Vagina (tissue), 2 donors: ENCODE results near the gene ARHGAP24.

Source experiments
- POLR2A ChIP-seq, 2 donors: fragments of 450-650 bp; IDR thresholded peaks; one replicate each; pipeline ENCODE4 v1.6.1; 2017; ENCODE audit warnings: antibody characterized with exemption in 2 of 2, mild to moderate bottlenecking in 2 of 2, moderate library complexity in 2 of 2
- POLR2AphosphoS5 ChIP-seq, 2 donors: sonication (generic); formaldehyde crosslinking; IDR thresholded peaks; one replicate each; pipeline ENCODE4 v1.9.0; 2017; ENCODE audit warnings: antibody characterized with exemption in 2 of 2, mild to moderate bottlenecking in 2 of 2, low read depth in 1 of 2; ENCODE audit not compliant: insufficient read depth in 1 of 2
- TF ChIP-seq, protein P1 (sequence below), 3 experiments: fragments of 450-650 bp in 2 of 3; fragments of 200-600 bp in 1 of 3; sonication (generic) in 1 of 3; IDR thresholded peaks; one replicate each; pipeline ENCODE4 v1.5.1; 2017 to 2019; ENCODE audit warnings: antibody characterized with exemption in 3 of 3, mild to moderate bottlenecking in 2 of 3, moderate library complexity in 2 of 3

DNA sequence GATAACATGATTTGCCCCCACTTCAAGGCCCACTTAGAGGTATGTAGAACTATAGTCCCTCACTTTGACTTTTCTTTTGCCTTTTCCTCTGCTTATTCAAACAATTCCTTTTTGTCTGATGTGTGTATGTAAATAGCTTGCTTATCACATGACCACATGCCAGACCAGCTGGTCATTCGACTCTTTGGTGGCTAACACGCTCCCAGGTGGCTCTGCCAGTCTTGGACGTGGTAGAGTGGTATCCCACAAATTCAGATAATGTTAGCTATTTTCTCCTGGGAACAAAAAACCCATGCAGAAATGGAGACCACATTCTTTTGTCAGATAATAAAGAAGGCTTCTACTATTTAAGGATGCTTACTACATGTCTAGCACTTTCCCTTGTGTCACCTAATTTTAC, 47.9 kb downstream of the ARHGAP24 start:
- TF ChIP-seq, protein P1, sequence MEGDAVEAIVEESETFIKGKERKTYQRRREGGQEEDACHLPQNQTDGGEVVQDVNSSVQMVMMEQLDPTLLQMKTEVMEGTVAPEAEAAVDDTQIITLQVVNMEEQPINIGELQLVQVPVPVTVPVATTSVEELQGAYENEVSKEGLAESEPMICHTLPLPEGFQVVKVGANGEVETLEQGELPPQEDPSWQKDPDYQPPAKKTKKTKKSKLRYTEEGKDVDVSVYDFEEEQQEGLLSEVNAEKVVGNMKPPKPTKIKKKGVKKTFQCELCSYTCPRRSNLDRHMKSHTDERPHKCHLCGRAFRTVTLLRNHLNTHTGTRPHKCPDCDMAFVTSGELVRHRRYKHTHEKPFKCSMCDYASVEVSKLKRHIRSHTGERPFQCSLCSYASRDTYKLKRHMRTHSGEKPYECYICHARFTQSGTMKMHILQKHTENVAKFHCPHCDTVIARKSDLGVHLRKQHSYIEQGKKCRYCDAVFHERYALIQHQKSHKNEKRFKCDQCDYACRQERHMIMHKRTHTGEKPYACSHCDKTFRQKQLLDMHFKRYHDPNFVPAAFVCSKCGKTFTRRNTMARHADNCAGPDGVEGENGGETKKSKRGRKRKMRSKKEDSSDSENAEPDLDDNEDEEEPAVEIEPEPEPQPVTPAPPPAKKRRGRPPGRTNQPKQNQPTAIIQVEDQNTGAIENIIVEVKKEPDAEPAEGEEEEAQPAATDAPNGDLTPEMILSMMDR (IDR thresholded peaks at IDR 0.05), result no peak
- no peak for TF ChIP-seq POLR2AphosphoS5 (IDR thresholded peaks at IDR 0.05; ENCODE audit: insufficient read depth in 1 of 2, low read depth in 1 of 2)
- TF ChIP-seq POLR2A (IDR thresholded peaks at IDR 0.05), result no peak
